Lung (tissue), 12 donors: ENCODE results near the gene HECW1. TPM values are rescaled to one million over a fixed set of nuclear protein-coding genes. Genes with fewer than 3 reads are reported as not detected.
"Not testable (repeated sequence)": the region's sequence is repeated elsewhere in the genome, so short reads cannot be mapped to it uniquely, and the experiment has no call there.

Experiments used
- ATAC-seq: fragments of 200-7000 bp; cut with Tn5 transposase; one replicate; pipeline ENCODE4 v1.9.1; 2020; ENCODE audit warnings: moderate number of reproducible peaks; ENCODE audit not compliant: insufficient read depth, low FRiP score
- DNase-seq, 3 donors: peaks; one replicate each; pipeline ENCODE4 v3.0.0-alpha.2; 2013 to 2017
- H3K27ac ChIP-seq, 2 donors: one replicate each; pipeline ENCODE4 v1.5.1; 2013; ENCODE audit warnings: mild to moderate bottlenecking in 2 of 2, moderate library complexity in 2 of 2, control low read depth in 1 of 2, inconsistent platforms in 1 of 2, low read depth in 1 of 2, low read length in 1 of 2
- H3K27me3 ChIP-seq, 3 donors: one replicate each; pipeline ENCODE4 v1.5.1; 2013; ENCODE audit warnings: low read length in 2 of 3; ENCODE audit not compliant: control insufficient read depth in 3 of 3, insufficient read depth in 3 of 3
- H3K36me3 ChIP-seq, 4 donors: one replicate each; pipeline ENCODE4 v1.5.1; 2013; ENCODE audit warnings: low read length in 4 of 4, mild to moderate bottlenecking in 1 of 4, moderate library complexity in 1 of 4; ENCODE audit not compliant: control insufficient read depth in 4 of 4, insufficient read depth in 4 of 4
- H3K4me1 ChIP-seq, 5 donors: one replicate each; pipeline ENCODE4 v1.5.1; 2013; ENCODE audit warnings: low read length in 5 of 5, mild to moderate bottlenecking in 2 of 5, moderate library complexity in 1 of 5; ENCODE audit not compliant: control insufficient read depth in 5 of 5, insufficient read depth in 5 of 5
- H3K4me3 ChIP-seq: one replicate; pipeline ENCODE4 v1.5.1; 2013; ENCODE audit warnings: mild to moderate bottlenecking, control low read depth, moderate library complexity
- H3K9ac ChIP-seq, 2 donors: one replicate each; pipeline ENCODE4 v1.5.1; 2013; ENCODE audit warnings: low read length in 2 of 2, control low read depth in 1 of 2; ENCODE audit not compliant: insufficient read depth in 1 of 2
- H3K9me3 ChIP-seq, 4 donors: one replicate each; pipeline ENCODE4 v1.5.1; 2013; ENCODE audit warnings: low read length in 3 of 4, mild to moderate bottlenecking in 1 of 4, moderate library complexity in 1 of 4; ENCODE audit not compliant: control insufficient read depth in 4 of 4, insufficient read depth in 3 of 4
- CTCF ChIP-seq: IDR thresholded peaks from 2 replicates; pipeline ENCODE4 v1.5.1; 2012; ENCODE audit warnings: mild to moderate bottlenecking; ENCODE audit errors: control extremely low read depth, extremely low read depth
- WGBS, 2 donors: extraction: QIAGEN DNeasy Blood & Tissue Kit; methylation state at CpG; one replicate each; pipeline ENCODE4 v1.1.7; 2013; 5-methylcytosine and 5-hydroxymethylcytosine counted together
- polyA plus RNA-seq, 2 donors: library from polyadenylated mRNA; stranded (reverse); fragments of 200-250 nt; gene quantifications; one replicate each; pipeline ENCODE4 v1.2.1, GENCODE V29; 2013
- total RNA-seq, 2 donors: library from RNA; depleted of rRNA in 1 of 2; stranded (reverse); fragments of >200 nt in 1 of 2; gene quantifications; one replicate each; pipeline ENCODE4 v1.2.1, GENCODE V29; 2014 to 2021
- donor health status: control.
- donor health status: control.
- donor health status: Bipolar disorder and iron deficiency.
- donor health status: healthy.
- donor health status: DM: yes; HTN: yes; CAD: no.

Gene HECW1
- total and polyA plus RNA-seq, 4 donors: 0.05 to 0.21 (median 0.13) TPM

- ATAC-seq (peak; percentile 22), DNase-seq (peak; percentile 67 to 76 (median 75))
- Histone ChIP-seq H3K27ac (peak overlapping the region; percentile 97), H3K4me3 (peak overlapping the region; percentile 63), H3K9ac (peak overlapping the region; percentile 60 to 84), H3K36me3 (peaks cover 0 to 5% (median 0%) of the 10 kb centered on the region in 4 donors), H3K9me3 (no peaks in the 10 kb centered on the region), H3K27me3 (no peaks in the 10 kb centered on the region), H3K4me1 (peaks cover 0 to 9% (median 7%) of the 10 kb centered on the region in 5 donors)
- WGBS, 2 donors: 0 to 1% methylated on average over 56 to 66 of the region's 66 CpGs
- TF ChIP-seq CTCF: no peak
Measured at GRCh38 chr7:43583424-43584194, 471.2 kb downstream of the HECW1 start.

- H3K4me3 ChIP-seq: peak overlapping the region; percentile 63
- H3K9me3 ChIP-seq: no peaks in the 10 kb centered on the region
- peak overlapping the region in 1 of 2 donors; percentile 84 for H3K9ac ChIP-seq
- DNase-seq (peak; percentile 30 to 69 (median 63)), ATAC-seq (no peak)
- peak overlapping the region; percentile 97 for H3K27ac ChIP-seq
- 6 to 12% methylated on average over 8 of the region's 8 CpGs for WGBS, 2 donors
- peaks cover 0 to 5% (median 0%) of the 10 kb centered on the region in 4 donors for H3K36me3 ChIP-seq
- peaks cover 0 to 9% (median 7%) of the 10 kb centered on the region in 5 donors for H3K4me1 ChIP-seq
- no peaks in the 10 kb centered on the region for H3K27me3 ChIP-seq
- no peak for TF ChIP-seq CTCF
Measured at GRCh38 chr7:43584195-43584586, 471.7 kb downstream of the HECW1 start.

GRCh38 chr7:43584733-43585132 lies 472.3 kb downstream of the HECW1 start:
- not testable (repeated sequence) for H3K4me1 ChIP-seq
- 72 to 88% methylated on average over 11 of the region's 11 CpGs for WGBS, 2 donors

GRCh38 chr7:43585562-43585961 lies 473.1 kb downstream of the HECW1 start:
- H3K27ac ChIP-seq: no peak overlapping the region
- H3K9me3 ChIP-seq: no peaks in the 10 kb centered on the region
- H3K36me3 ChIP-seq: peaks cover 0 to 5% (median 0%) of the 10 kb centered on the region in 4 donors
- 29 to 37% methylated on average over 2 of the region's 2 CpGs for WGBS, 2 donors
- H3K27me3 ChIP-seq: no peaks in the 10 kb centered on the region
- no peak overlapping the region for H3K4me3 ChIP-seq
- DNase-seq (peak in 2 of 3 donors; percentile 38 to 62), ATAC-seq (no peak)
- no peak overlapping the region for H3K9ac ChIP-seq
- H3K4me1 ChIP-seq: peaks cover 0 to 9% (median 7%) of the 10 kb centered on the region in 5 donors
- no peak for TF ChIP-seq CTCF

More at GRCh38 chr7:43584733-43585132, 472.3 kb downstream of the HECW1 start:
- H3K4me3 ChIP-seq, DNase-seq, ATAC-seq, H3K9me3 ChIP-seq, H3K36me3 ChIP-seq, H3K27me3 ChIP-seq: not testable (repeated sequence)
- Histone ChIP-seq H3K27ac (peak overlapping the region; percentile 70 to 97), H3K9ac (peak overlapping the region in 1 of 2 donors; percentile 84)
